Measurements from ENCODE around the gene PHF5A. TPM values are rescaled to one million over a fixed set of nuclear protein-coding genes. Genes with fewer than 3 reads are reported as not detected.

PHF5A gene
- total and polyA plus RNA-seq, 2 donors (not counting 3 experiments of a cell fraction or from before 2014, with no cell fraction given), result 61.1 to 63.7 TPM

DNA sequence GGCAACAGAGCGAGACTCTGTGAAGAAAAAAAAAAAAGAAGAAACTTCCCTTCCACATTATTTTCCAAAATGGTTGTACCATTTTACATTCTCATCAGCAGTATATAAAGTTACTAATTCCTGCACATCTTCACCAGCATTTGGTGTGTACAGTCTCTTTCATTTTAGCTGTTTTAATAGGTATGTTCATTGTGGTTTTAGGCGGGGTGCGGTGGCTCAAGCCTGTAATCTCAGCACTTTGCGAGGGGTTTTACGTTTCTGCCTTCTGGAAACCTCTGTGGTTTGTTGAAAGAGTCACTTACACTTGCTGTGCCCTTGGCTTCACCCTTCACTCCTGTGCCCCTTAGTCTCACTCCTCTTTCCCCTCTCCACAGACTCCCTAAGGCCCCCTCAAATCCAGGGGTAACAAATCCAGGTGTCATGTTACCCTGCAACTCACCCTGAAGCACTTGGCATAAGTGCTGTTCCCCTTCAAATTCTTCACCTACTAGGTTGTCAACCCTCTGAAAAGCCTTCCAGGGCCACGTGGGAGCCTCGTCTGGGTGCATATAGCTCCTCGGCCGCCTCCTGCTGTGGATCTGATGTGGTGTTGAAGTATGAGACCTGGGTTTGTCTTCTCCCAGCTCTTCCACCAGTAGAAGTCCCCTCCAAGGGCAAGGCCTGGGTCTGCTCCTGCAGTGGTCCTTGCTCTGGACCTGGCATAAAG is 42.7 kb downstream of the PHF5A start:
- TF ChIP-seq FOS (IDR thresholded peaks at IDR 0.05; ENCODE audit: borderline replicate concordance, insufficient read depth, low read length) (no peak), EZH2 (IDR thresholded peaks at IDR 0.05; ENCODE audit: borderline replicate concordance, low read depth, low read length, severe bottlenecking) (no peak)
- TF ChIP-seq, protein P1, sequence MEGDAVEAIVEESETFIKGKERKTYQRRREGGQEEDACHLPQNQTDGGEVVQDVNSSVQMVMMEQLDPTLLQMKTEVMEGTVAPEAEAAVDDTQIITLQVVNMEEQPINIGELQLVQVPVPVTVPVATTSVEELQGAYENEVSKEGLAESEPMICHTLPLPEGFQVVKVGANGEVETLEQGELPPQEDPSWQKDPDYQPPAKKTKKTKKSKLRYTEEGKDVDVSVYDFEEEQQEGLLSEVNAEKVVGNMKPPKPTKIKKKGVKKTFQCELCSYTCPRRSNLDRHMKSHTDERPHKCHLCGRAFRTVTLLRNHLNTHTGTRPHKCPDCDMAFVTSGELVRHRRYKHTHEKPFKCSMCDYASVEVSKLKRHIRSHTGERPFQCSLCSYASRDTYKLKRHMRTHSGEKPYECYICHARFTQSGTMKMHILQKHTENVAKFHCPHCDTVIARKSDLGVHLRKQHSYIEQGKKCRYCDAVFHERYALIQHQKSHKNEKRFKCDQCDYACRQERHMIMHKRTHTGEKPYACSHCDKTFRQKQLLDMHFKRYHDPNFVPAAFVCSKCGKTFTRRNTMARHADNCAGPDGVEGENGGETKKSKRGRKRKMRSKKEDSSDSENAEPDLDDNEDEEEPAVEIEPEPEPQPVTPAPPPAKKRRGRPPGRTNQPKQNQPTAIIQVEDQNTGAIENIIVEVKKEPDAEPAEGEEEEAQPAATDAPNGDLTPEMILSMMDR (IDR thresholded peaks at IDR 0.05; ENCODE audit: extremely low read depth in 1 of 2, insufficient read depth in 1 of 2, low read depth in 1 of 2, low read length in 2 of 2), result no peak
- CTCF ChIA-PET, result interaction anchor here (0.5 to 1.1 kb wide), 4 partner anchors 8 to 474 kb away, joined by 3 to 4 read pairs (median 3); partner anchors contain the start of gene RBX1

DNA sequence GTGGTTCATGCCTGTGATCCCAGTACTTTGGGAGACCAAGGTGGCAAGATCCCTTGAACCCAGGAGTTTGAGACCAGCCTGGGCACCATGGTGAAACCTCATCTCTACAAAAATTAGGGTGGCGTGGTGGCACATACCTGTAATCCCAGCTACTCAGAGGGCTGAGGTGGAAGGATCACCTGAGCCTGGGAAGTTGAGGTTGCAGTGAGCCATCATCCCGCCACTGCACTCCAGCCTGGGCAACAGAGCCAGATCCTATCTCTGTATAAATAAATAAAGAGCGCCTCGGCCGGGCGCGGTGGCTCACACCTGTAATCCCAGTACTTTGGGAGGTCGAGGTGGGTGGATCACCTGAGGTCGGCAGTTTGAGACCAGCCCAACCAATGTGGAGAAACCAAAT is 49.8 kb downstream of the PHF5A start:
- no peak overlapping the region for H3K4me2 ChIP-seq (ENCODE audit: insufficient read depth, low read length)
- H3K36me3 ChIP-seq (ENCODE audit: control insufficient read depth in 2 of 2, extremely low read depth in 1 of 2, insufficient read depth in 2 of 2, low read length in 2 of 2), result no peaks in the 10 kb centered on the region
- DNase-seq (ENCODE audit: low read depth, low spot score) (no peak), FAIRE-seq (no peak)
- dilution Hi-C loops (cut with MboI; ENCODE audit: extremely low pct_ligation_motif_present, low sequenced_read_pairs), result no loop called here
- H3K9me1 ChIP-seq (replicated peaks; ENCODE audit: control insufficient read depth, extremely low read depth, insufficient read depth, low read length), result no peaks in the 10 kb centered on the region
- no peak overlapping the region for H2AFZ ChIP-seq (ENCODE audit: low read depth, low read length)
- H3K9me3 ChIP-seq (replicated peaks; ENCODE audit: control insufficient read depth, insufficient read depth, low read length), result no peaks in the 10 kb centered on the region
- H3K4me3 ChIP-seq (replicated peaks in 1 of 3; ENCODE audit: insufficient read depth in 1 of 3, low read depth in 1 of 3, low read length in 3 of 3), result no peak overlapping the region
- intact Hi-C loops (cut with micrococcal nuclease), result no loop called here
- ChIA-PET POLR2A (interaction anchor here (1.1 to 1.3 kb wide), 2 partner anchors 26 to 30 kb away, joined by 3 read pairs; no protein-coding TSS in a partner anchor), CTCF (interaction anchor here (0.9 to 2.4 kb wide), 4 partner anchors 15 to 99 kb away, joined by 3 to 16 read pairs (median 6); partner anchors contain the start of gene TOB2)
- no peak overlapping the region for H3K9ac ChIP-seq (replicated peaks; ENCODE audit: extremely low read depth, insufficient read depth, low read length)
- BruUV-seq (replicated peaks), result no TSS peak
- no peak overlapping the region for H3K27ac ChIP-seq (ENCODE audit: insufficient read depth, low read depth, low read length)
- peaks cover 13% of the 10 kb centered on the region for H3K4me1 ChIP-seq (ENCODE audit: control insufficient read depth, extremely low read depth, insufficient read depth, low read length)
- peaks cover 8% of the 10 kb centered on the region for H3K79me2 ChIP-seq (ENCODE audit: control insufficient read depth, insufficient read depth, low read length)
- TF ChIP-seq, protein P2, sequence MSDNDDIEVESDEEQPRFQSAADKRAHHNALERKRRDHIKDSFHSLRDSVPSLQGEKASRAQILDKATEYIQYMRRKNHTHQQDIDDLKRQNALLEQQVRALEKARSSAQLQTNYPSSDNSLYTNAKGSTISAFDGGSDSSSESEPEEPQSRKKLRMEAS (IDR thresholded peaks at IDR 0.05; ENCODE audit: insufficient read depth, insufficient read length), result no peak
- TF ChIP-seq EZH2 (IDR thresholded peaks at IDR 0.05; ENCODE audit: borderline replicate concordance, low read depth, low read length, severe bottlenecking), result no peak
- TF ChIP-seq FOS (IDR thresholded peaks at IDR 0.05; ENCODE audit: borderline replicate concordance, insufficient read depth, low read length), result no peak
- no peak for TF ChIP-seq MYC (IDR thresholded peaks at IDR 0.05; ENCODE audit: low read depth, low read length)
- no peak for TF ChIP-seq GATA2 (IDR thresholded peaks at IDR 0.05; ENCODE audit: insufficient read depth, insufficient read length, low read depth, low read length)
- no peaks in the 10 kb centered on the region for H3K27me3 ChIP-seq (ENCODE audit: control insufficient read depth in 2 of 2, insufficient read depth in 2 of 2, low read length in 2 of 2)
- H4K20me1 ChIP-seq (replicated peaks; ENCODE audit: control insufficient read depth, extremely low read depth, insufficient read depth, low read length), result no peaks in the 10 kb centered on the region

More for the DNA sequence above, 42.7 kb downstream of the PHF5A start:
- POLR2A ChIA-PET, result no interaction called here
- BruUV-seq (replicated peaks), result no TSS peak
- Histone ChIP-seq H3K9me3 (replicated peaks; ENCODE audit: control insufficient read depth, insufficient read depth, low read length) (no peaks in the 10 kb centered on the region), H3K36me3 (ENCODE audit: control insufficient read depth in 2 of 2, extremely low read depth in 1 of 2, insufficient read depth in 2 of 2, low read length in 2 of 2) (peaks cover 0 to 6% of the 10 kb centered on the region in 2 experiments), H3K9me1 (replicated peaks; ENCODE audit: control insufficient read depth, extremely low read depth, insufficient read depth, low read length) (no peaks in the 10 kb centered on the region), H2AFZ (ENCODE audit: low read depth, low read length) (no peak overlapping the region), H3K79me2 (ENCODE audit: control insufficient read depth, insufficient read depth, low read length) (no peaks in the 10 kb centered on the region), H3K27me3 (ENCODE audit: control insufficient read depth in 2 of 2, insufficient read depth in 2 of 2, low read length in 2 of 2) (no peaks in the 10 kb centered on the region), H3K4me3 (replicated peaks in 1 of 3; ENCODE audit: insufficient read depth in 1 of 3, low read depth in 1 of 3, low read length in 3 of 3) (no peak overlapping the region), H3K27ac (ENCODE audit: insufficient read depth, low read depth, low read length) (no peak overlapping the region), H3K4me1 (ENCODE audit: control insufficient read depth, extremely low read depth, insufficient read depth, low read length) (no peaks in the 10 kb centered on the region), H4K20me1 (replicated peaks; ENCODE audit: control insufficient read depth, extremely low read depth, insufficient read depth, low read length) (no peaks in the 10 kb centered on the region), H3K9ac (replicated peaks; ENCODE audit: extremely low read depth, insufficient read depth, low read length) (no peak overlapping the region), H3K4me2 (ENCODE audit: insufficient read depth, low read length) (no peak overlapping the region)
- FAIRE-seq (no peak), DNase-seq (ENCODE audit: low read depth, low spot score) (no peak)
- dilution Hi-C loops (cut with MboI; ENCODE audit: extremely low pct_ligation_motif_present, low sequenced_read_pairs) (no loop called here), intact Hi-C loops (cut with micrococcal nuclease) (no loop called here)

All from endothelial cell of umbilical vein (primary cell).